Stimulated activated CD8-positive, alpha-beta memory T cell treated with anti-CD3 and anti-CD28 coated beads, Interleukin-7, amount 100 ng/mL, for 48 hours (primary cell): ENCODE data around the gene PHLPP1.
"Not testable (repeated sequence)": the region's sequence is repeated elsewhere in the genome, so short reads cannot be mapped to it uniquely, and the experiment has no call there.

Source experiments
- DNase-seq, 2 donors: peaks; one replicate each; pipeline ENCODE4 v3.0.0-alpha.2; 2020; ENCODE audit warnings: low read depth in 1 of 2; ENCODE audit errors: extremely low read depth in 1 of 2

Gene PHLPP1

DNA sequence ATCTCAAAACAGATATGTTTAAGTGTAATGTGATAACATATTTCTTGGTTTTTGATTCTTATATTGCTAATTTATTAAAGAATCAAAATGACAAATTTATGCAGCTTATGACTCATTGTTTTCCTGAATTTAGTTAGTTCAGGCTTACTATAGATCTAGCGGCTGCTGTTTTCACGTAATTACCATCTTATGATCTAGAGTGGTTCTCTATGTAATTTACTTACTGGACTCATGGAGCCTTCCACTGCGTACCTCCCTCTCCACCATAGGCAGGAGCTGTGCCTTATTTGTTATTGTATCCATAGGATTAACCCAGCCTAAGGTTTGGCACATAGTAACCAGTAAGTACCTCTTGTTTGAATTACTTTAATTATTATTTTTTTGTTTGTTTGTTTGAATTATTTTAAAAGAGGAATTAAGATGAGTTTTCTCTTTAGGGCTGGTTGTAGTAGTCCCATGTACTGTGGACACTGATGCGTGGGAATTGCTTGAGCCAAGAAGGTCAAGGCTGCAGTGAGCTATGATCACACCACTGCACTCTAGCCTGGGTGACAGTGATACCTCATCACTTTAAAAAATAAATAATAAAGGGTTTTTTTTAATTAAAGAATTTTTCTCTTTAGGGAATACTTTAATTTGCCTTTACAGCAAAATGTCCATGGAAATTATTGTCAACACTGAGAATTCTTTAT, 165.5 kb downstream of the PHLPP1 start:
- DNase-seq, result no peak

DNA sequence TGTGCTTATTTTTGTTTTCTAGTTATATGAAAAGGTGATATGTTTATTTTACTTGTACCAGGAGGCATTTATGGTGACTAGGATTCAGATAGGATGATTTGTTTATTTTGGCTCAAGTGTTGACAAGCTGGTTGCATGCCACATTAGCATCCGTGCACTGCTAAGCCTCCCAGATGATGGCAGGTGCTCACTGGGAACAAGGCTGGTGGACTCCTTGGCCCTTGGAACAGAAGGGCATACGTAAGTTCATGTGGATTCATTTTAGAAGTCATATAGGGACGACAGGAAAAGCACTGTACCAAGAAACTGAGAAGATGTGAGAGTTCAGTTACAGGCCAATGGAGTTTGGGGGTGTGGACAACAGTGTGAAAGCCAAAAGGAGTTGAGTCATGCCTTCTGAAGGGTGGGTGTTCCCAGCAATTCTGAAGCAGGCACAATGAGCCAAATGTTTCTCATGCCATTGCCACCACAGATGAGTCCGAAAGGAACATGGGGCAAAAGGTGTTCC, 166.2 kb downstream of the PHLPP1 start:
- peak in 1 of 2 donors; percentile 20 for DNase-seq

DNA sequence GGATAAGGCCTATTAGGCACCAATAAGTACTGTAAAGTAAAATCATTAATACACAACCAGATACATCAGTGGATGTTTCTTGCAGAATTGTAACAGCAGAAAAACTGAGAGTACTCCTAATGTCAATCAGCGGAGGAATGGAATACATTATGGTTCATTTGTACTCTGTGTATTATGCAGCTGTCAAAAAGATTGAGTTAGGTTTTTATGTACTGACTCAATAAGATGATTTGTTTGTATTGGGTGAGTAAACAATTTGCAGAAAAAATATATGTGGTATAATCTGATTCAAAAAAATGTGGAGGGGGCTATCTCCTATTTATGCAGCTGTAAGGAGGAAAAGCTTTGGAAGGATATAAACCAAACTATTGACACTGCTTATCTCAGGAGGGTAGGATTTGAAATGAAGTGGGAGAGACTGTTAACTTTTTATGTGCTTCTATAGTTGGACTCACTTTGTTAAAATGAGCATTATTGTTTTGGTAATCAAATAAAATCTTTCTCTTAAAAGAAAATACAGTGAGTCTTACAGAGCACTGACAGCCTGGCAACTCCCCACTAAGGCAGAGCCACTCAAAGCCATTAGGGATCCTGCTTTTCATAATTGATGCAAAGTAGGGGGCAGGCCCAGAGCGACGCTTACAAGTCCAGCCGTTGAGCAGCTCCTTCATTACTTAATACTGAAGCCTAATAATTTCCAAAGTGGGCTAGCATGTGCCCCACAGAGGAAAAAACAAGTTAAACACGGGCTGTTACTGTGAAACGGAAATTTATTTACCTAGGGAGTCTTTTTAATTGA, 168.8 kb downstream of the PHLPP1 start:
- DNase-seq, result no peak

DNA sequence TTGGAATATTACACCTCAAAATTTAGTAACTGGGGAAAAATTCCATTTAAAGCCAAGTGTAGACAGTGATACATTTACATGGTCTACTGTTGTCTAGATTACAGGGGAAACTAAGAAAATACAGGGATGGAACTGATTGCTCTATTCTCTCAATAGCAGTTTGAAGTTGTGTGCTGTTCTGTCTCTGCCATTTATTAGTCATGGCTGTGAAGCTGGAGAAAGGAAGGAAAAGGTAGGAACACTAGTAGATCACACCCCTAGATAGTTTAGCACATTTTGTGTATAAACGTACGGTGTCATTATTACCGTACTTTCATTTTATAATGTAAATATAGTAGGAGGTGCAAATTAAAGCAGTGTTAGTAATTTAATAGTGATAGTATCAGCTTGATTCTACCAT, 170.5 kb downstream of the PHLPP1 start:
- DNase-seq, result no peak

DNA sequence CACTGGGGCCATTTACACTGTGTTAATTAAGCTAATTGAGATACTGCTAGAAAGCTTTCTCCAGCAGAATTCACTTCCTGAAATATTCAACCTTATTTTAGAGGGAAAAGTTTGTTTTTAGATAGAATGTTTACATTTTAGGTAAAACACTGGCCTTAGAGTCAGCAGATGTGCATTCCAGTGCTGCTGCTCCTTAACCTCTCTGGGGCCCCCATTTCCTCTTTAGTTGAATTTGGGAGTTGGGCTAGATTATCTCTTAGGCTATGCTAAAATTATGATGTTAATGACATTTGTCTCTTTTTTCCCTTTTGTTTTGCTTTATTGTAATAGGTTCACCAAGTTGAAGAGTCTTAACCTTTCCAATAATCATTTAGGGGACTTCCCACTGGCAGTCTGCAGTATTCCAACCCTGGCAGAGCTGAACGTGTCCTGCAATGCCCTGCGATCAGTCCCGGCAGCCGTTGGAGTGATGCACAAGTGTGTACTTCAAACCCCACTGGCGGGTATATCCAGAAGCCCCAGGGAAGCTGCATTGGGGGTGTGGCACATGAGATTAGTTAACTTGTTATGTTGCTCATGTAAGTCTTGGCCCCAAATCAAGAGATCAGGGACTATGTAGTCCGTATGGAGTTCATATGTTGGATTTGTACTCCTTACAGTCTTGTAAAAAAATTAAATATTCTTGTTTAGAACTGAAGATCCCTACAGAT, 179.5 kb downstream of the PHLPP1 start:
- no peak for DNase-seq

DNA sequence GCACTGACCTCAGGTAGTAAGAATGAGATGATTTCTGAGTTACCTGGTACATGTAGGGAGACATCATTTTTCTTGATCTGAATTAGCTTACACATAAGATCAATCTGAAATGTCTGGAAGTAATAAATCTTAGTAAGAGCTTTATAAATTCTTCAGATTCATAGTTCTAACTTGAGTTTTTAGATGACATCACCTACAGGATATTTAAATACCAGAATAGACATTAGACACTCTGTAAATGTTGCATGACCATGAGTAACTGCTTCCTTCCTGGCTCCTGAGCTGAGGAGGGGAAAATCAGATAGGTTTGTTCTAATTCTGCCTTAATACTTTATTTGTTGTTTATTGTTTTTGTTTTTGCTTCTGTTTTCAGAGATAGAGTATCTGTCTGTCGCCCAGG, 181.8 kb downstream of the PHLPP1 start:
- no peak for DNase-seq

DNA sequence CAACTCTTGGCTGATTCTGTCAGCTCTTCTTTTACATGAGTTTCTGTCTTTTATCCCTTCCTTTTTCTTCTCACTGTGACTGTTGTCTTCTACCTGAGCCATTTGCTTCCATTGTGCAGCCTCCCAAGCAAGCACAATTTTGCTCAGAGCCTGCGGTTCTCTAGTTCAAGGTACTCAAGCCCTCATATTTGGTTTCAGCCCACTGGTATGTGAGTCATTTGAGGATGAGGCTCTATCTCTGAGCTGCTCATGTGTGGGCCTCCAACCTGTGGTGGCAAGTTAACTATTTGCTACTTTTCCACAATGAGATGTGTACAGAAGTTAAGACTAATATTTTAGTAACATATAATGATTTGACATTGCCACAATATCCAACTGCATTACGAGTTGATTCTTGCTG, 183.0 kb downstream of the PHLPP1 start:
- peak in 1 of 2 donors; percentile 12 for DNase-seq

DNA sequence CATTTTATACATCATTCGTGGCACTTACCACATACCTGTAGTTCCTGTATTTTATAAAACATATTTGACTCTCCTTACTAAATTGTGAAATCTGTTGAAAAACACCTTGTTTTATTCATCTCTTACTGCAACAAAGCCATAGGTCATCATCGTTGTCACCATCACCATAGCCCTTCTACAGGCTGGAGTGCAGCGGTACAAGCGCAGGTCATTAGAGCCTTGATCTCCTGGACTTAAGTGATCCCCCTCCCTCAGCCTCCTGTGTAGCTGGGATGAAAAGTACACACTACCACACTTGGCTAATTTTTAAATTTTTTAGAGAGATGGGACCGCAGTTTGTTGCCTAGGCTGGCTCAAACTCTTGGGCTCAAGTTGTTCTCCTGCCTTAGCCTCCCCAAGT, 184.2 kb downstream of the PHLPP1 start:
- DNase-seq, result no peak

DNA sequence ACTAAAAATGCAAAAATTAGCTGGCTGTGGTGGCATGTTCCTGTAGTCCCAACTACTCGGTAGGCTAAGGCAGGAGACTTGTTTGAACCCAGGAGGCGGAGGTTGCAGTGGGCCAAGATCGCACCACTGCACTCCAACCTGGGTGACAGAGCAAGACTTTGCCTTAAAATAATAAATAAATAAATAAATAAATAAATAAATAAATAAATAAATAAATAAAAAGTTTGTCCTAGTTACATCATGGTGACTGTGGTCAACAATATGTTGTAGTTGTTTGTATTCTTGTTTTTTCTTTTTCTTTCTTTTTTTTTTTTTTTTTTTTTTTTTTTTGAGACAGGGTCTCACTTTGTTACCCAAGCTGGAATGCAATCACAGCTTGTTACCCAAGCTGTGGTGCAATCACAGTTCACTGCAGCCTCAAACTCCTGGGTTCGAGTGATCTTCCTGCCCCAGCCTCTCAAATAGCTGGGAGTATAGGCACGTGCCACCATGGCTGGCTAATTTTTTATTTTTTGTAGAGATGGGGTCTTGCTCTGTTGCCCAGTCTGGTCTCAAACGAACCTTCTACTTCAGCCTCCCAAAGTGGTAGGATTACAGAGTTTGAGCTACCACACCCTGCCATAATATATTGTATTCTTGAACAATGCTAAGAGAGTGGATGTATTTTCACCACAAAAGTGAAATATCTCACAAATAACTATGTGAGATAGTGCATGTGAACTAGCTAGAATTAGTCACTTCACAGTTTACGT, 185.0 kb downstream of the PHLPP1 start:
- DNase-seq, result no peak

DNA sequence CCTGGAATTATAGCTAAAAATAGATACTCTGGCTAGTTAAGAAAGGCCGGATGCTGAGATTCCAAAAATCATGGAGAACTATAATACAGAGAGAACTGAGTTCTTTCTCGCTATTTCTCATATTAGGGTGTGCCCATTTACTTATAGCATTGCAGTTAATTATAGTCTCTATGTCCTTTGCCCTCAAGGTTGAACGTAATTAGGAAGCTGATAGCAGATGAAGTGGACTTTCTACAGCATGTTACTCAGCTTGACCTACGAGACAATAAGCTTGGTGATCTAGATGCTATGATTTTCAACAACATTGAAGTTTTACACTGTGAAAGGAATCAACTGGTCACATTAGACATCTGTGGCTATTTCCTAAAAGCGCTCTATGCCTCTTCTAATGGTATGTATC, 187.4 kb downstream of the PHLPP1 start:
- DNase-seq, result no peak

DNA sequence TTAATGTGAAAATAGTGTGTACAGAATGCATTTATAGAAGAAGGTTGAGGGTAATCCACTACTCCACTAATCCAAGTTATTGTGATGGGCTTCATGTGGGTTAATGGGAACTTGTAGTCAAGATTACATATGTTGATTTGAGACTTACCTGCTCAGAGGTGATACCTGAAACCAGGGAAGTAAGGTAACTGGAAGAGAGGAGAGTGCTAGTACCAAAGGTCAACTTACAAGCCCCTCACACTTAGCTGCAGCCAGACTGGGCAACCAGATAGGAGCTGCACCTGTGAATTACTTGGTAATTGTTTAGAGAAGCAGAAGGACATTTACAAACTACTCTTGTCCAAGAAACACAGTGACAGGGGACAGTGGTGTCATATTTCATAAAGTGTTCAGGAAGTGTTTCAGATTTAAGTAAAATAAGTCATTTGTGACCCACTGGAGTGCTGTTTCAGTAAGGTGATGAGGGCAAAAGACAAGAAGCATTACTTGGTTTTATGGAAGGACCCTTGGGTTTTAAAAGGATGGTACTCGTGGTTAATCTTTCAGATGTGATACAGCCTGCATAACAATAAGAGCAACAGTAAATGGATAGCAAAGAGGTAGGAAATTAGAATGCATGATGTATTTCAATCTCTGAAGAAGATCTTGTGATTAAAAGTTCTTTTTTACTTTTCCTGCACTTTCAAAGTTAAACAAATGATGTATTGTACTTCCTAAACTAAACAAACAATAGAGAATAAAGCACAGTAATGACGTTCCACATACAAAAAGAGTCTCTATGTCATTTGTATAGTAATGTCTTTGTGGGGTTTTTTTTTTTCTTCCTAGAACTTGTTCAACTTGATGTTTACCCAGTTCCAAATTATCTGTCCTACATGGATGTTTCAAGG, 189.3 kb downstream of the PHLPP1 start:
- DNase-seq, result no peak

DNA sequence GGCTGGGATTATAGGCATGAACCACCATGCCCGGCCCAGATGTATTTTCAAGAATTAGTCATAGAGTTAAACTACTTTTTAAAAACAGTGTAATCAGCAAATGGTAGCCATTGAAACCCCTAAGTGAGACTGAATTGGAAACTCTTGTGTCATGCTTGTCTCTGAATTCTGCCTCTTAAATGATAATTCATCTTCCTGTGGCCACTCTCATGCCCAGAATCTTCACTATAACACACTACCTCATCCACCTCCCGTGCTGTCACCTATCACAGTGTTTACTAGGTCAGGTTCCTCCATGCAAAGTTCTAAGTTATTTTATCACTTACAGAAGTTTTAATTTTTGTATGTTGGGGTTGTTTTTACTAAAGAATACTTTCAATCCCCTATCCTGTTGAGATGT, 197.5 kb downstream of the PHLPP1 start:
- DNase-seq, result no peak

DNA sequence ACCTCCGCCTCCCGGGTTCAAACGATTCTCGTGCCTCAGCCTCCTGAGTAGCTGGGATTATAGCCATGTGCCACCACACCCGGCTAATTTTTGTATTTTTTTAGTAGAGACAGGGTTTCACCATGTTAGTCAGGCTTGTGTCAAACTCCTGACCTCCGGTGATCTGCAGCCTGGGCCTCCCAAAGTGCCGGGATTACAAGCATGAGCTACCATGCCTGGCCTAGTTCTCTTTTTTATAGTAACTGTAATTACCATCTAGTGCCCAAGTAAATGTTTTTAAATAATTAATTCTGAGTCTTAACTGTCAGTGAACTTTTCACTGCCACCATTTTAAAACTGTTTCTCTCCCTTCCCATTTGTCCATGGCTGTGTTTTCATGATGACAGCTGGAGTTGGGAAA, 198.5 kb downstream of the PHLPP1 start:
- DNase-seq, result not testable (repeated sequence)

DNA sequence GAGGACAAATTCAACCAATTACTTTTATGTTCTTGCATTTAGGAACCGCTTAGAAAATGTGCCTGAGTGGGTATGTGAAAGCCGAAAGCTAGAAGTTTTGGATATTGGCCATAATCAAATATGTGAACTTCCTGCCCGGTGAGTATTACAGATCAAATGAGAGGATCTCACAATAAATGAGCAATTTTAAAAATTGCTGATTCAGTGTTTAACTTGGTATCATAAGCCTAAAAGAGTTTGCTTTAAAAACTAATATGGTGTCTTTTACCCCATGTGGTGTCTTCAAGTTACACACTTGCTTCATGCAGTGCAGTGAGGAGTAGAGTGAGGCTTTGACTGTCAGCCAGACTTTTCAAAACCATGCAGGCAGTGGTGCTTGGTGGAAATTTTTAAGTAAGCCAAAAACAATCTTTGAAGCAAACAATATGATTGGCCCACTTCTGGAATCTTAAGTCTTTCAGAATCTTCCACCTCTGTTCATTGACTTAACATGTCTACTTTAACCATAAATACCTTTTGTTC, 199.6 kb downstream of the PHLPP1 start:
- no peak for DNase-seq

DNA sequence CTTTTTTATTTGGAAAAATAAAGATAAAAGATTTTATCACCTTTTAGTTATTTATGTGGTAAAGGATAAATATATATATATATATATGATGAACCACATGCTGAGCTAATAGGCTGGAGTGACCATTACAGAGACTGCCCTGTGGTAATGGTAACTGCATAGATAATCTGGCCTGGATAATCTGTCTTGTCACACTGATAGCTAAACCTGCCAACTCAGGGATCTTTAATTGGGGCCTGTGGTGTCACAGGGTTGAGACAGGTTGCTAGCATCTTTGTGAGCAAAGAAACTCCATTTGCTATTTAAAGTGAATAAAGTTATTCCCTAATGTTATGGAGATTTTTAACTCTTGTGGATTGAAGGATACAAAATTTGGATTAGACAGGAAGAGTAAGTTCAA, 203.0 kb downstream of the PHLPP1 start:
- no peak for DNase-seq

DNA sequence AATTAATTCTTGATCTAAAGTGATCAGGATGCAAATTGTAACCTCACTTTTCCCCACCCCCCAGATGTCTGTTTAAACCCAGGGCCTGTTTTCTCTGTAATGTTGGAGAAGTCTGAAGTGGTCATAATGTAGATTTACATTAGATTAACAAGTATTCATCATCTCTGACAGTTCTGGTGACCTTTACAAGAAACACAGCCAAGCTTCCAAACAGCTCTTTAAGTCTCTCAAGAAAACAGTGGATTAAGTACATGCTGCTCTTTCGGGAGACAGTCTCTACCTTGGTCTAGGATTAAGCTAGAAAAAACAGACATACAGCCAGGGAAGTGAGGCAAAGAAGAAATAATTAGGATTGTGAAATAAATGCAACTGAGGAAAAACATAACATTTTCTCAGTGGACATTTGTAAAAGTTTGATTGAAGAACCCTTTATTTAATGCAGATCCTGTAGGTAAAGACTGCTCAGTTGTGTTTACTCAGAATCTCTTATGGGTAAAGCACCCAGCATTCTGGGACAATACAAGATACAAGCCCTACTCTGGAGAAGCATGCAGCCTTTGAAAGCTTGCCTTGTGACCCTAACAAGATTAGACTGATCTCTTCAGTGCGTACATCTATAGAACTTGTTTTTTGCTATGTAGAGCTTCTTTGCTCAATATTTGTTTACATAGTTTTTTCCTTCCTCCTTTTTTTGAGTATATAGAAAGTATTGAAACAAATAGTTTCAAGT, 203.9 kb downstream of the PHLPP1 start:
- no peak for DNase-seq

DNA sequence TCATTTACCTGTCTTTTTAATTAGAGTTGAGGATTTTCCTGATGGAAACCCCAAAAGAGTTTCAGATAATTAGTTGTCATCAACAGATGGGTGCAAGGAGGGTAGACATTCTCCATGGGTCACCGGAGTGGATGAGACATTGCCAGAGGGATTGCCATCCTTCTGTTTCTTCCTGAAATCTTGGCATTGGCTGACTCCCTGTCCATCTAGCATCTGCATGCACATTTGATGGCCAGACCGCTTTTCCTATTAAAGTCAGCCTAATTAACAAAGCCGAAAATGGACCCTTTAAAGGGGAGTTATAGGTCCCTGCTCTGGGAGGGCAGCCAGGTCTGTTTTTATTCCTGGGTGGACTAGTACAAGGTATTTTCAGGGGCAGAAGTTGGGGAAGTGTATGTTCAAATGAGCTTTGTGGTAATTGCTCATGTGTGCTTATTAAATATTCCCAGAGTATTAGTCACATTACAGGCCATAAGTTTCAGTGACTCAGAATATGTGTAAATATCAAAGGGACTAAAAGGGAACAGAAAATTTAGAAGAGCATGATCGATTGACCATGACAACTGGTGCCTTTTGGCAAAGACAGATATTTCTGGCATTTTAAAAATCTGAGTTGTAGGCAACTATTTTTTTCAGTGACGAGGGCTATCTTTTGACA, 209.8 kb downstream of the PHLPP1 start:
- no peak for DNase-seq

DNA sequence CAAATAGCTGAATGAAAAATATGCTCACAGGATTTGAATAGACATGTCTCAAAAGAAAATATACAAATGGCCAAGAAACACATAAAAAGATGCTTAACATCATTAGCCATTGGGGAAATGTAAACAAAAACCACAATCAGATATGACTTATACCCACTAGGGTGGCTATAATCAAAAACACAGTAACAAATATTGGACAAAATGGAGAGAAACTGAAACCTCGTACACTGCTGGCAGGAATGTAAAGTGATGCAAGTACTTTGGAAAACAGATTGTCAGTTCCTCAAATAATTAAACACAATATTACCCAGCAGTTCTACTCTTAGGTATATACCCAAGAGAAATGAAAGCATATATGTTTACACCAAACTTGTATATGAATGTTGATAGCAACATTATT, 213.0 kb downstream of the PHLPP1 start:
- no peak for DNase-seq
